PC-3 (cell line): ENCODE measurements around the gene CYP4F22. TPM values are rescaled to one million over a fixed set of nuclear protein-coding genes. Genes with fewer than 3 reads are reported as not detected.
"Not testable (repeated sequence)": the region's sequence is repeated elsewhere in the genome, so short reads cannot be mapped to it uniquely, and the experiment has no call there.

ENCODE experiments used
- ATAC-seq: fragments of 200-7000 bp; cut with Tn5 transposase; 2 replicates; pipeline ENCODE4 v1.9.1; 2020; ENCODE audit warnings: mild to moderate bottlenecking, moderate library complexity
- BruUV-seq: library from RNA; stranded (reverse); fragments of 400-500 nt; replicated peaks from 2 replicates; lab custom pipeline; 2021; lab: Mats Ljungman, UMichigan
- CTCF ChIA-PET: fragments of 300-600 bp; sonication (Branson Sonifier 250); formaldehyde crosslinking; loops from one replicate; lab custom pipeline; 2022; ENCODE audit warnings: antibody characterized with exemption; lab: Charles Lee
- POLR2A ChIA-PET: fragments of 300-600 bp; sonication (Branson Sonifier 250); formaldehyde crosslinking; loops from one replicate; lab custom pipeline; 2022; ENCODE audit warnings: antibody characterized with exemption; ENCODE audit not compliant: unreplicated experiment; lab: Charles Lee
- DNase-seq: peaks from one replicate; pipeline ENCODE4 v3.0.0-alpha.2; 2015
- H2AFZ ChIP-seq: fragments of 300-600 bp; sonication (generic); 2 replicates; pipeline ENCODE4 v1.6.0; 2016; ENCODE audit warnings: antibody characterized with exemption, low read length
- H3F3A ChIP-seq: fragments of 300-600 bp; sonication (generic); one replicate; pipeline ENCODE4 v1.6.0; 2017; ENCODE audit warnings: antibody characterized with exemption, low read length, control low read depth, mild to moderate bottlenecking; ENCODE audit not compliant: unreplicated experiment
- H3K27ac ChIP-seq: fragments of 300-600 bp; sonication (generic); 2 replicates; pipeline ENCODE4 v1.5.1; 2016; ENCODE audit warnings: mild to moderate bottlenecking, low read length
- H3K27me3 ChIP-seq: fragments of 300-600 bp; sonication (generic); 2 replicates; pipeline ENCODE4 v1.6.1; 2016; ENCODE audit warnings: low read length, mixed read lengths
- H3K36me3 ChIP-seq: fragments of 300-600 bp; sonication (generic); 2 replicates; pipeline ENCODE4 v1.6.1; 2016; ENCODE audit warnings: low read depth, mixed run types, low read length, mixed read lengths
- H3K4me1 ChIP-seq: fragments of 300-600 bp; sonication (generic); 2 replicates; pipeline ENCODE4 v1.5.1; 2016; ENCODE audit warnings: low read length; ENCODE audit not compliant: insufficient read depth
- H3K4me2 ChIP-seq: fragments of 300-600 bp; sonication (generic); 2 replicates; pipeline ENCODE4 v1.6.0; 2016; ENCODE audit warnings: low read length
- H3K4me3 ChIP-seq: fragments of 300-600 bp; sonication (generic); 2 replicates; pipeline ENCODE4 v1.5.1; 2016; ENCODE audit warnings: mild to moderate bottlenecking, low read length, mixed read lengths
- H3K79me2 ChIP-seq: fragments of 300-600 bp; sonication (generic); 2 replicates; pipeline ENCODE4 v1.6.1; 2017; ENCODE audit warnings: low read length, mixed read lengths
- H3K9ac ChIP-seq: fragments of 300-600 bp; sonication (generic); 2 replicates; pipeline ENCODE4 v1.6.0; 2016; ENCODE audit warnings: mild to moderate bottlenecking, low read length
- H3K9me2 ChIP-seq: fragments of 300-600 bp; sonication (generic); replicated peaks from 2 replicates; pipeline ENCODE4 v1.6.1; 2016; ENCODE audit warnings: mixed run types, low read length, mixed read lengths
- H3K9me3 ChIP-seq: fragments of 300-600 bp; sonication (generic); 2 replicates; pipeline ENCODE4 v1.6.1; 2016; ENCODE audit warnings: low read length, mixed read lengths
- H4K20me1 ChIP-seq: fragments of 300-600 bp; sonication (generic); 2 replicates; pipeline ENCODE4 v1.6.1; 2016; ENCODE audit warnings: low read length, mixed read lengths
- CTCF ChIP-seq: fragments of 300-600 bp; sonication (generic); conservative IDR thresholded peaks from 2 replicates; pipeline ENCODE4 v1.5.1; 2017; ENCODE audit warnings: antibody characterized with exemption, low read depth, mild to moderate bottlenecking, low read length
- EZH2 ChIP-seq: fragments of 300-600 bp; sonication (generic); IDR thresholded peaks from one replicate; pipeline ENCODE4 v1.6.1; 2017; ENCODE audit warnings: antibody characterized with exemption, mild to moderate bottlenecking, low read length; ENCODE audit not compliant: unreplicated experiment
- EZH2phosphoT487 ChIP-seq: fragments of 300-600 bp; sonication (generic); IDR thresholded peaks from 2 replicates; pipeline ENCODE4 v1.6.1; 2018; ENCODE audit warnings: mild to moderate bottlenecking, antibody characterized with exemption, low read length, borderline replicate concordance
- intact Hi-C: fragments of 100-400 bp; cut with micrococcal nuclease; formaldehyde crosslinking; loops from 2 replicates; pipeline ENCODE4 v1.9.0; 2023
- total RNA-seq: library from RNA; depleted of rRNA; stranded (reverse); fragments of >200 nt; gene quantifications from 2 replicates; pipeline ENCODE4 v1.2.3, GENCODE V29; 2014

The CYP4F22 gene
- total RNA-seq, 1 experiment from 2014 or later = 0.07 TPM

- ATAC-seq = no peak
- Histone ChIP-seq H3K9me3 (no peaks in the 10 kb centered on the region), H4K20me1 (no peaks in the 10 kb centered on the region), H3K9ac (no peak overlapping the region), H3K27ac (no peak overlapping the region), H3K4me3 (no peak overlapping the region), H2AFZ (no peak overlapping the region), H3K4me1 (no peaks in the 10 kb centered on the region), H3K27me3 (peaks cover 3% of the 10 kb centered on the region), H3K79me2 (no peaks in the 10 kb centered on the region), H3F3A (no peaks in the 10 kb centered on the region), H3K4me2 (no peak overlapping the region), H3K36me3 (no peaks in the 10 kb centered on the region), H3K9me2 (no peaks in the 10 kb centered on the region)
- TF ChIP-seq EZH2phosphoT487 (no peak), CTCF (no peak), EZH2 (no peak)
- CTCF ChIA-PET = no interaction called here
- intact Hi-C loops = no loop called here
- no peak for DNase-seq
- POLR2A ChIA-PET = no interaction called here
- no TSS peak for BruUV-seq
These were observed 79.9 kb downstream of the CYP4F22 start for GRCh38 chr19:15588265-15588664.

GRCh38 chr19:15589760-15590451 lies 81.6 kb downstream of the CYP4F22 start:
- peaks cover 13% of the 10 kb centered on the region for H3K4me1 ChIP-seq
- BruUV-seq = no TSS peak
- no peak overlapping the region for H3K4me3 ChIP-seq
- no peak overlapping the region for H3K27ac ChIP-seq
- H3K9ac ChIP-seq = no peak overlapping the region
- H2AFZ ChIP-seq = no peak overlapping the region
- TF ChIP-seq EZH2 = no peak
- TF ChIP-seq CTCF = no peak
- TF ChIP-seq EZH2phosphoT487 = no peak
- no peaks in the 10 kb centered on the region for H4K20me1 ChIP-seq
- no peak for DNase-seq
- no peaks in the 10 kb centered on the region for H3K9me2 ChIP-seq
- no peak overlapping the region for H3K4me2 ChIP-seq
- no peaks in the 10 kb centered on the region for H3K27me3 ChIP-seq
- H3K36me3 ChIP-seq = no peaks in the 10 kb centered on the region
- intact Hi-C loops = no loop called here
- POLR2A ChIA-PET = no interaction called here
- H3K9me3 ChIP-seq = no peaks in the 10 kb centered on the region
- no peaks in the 10 kb centered on the region for H3K79me2 ChIP-seq
- H3F3A ChIP-seq = no peaks in the 10 kb centered on the region
- ATAC-seq = no peak
- CTCF ChIA-PET = no interaction called here

- Histone ChIP-seq H3K4me3 (no peak overlapping the region), H4K20me1 (no peaks in the 10 kb centered on the region), H3F3A (no peaks in the 10 kb centered on the region), H3K36me3 (no peaks in the 10 kb centered on the region), H3K9ac (no peak overlapping the region), H2AFZ (no peak overlapping the region), H3K27ac (no peak overlapping the region), H3K9me2 (no peaks in the 10 kb centered on the region), H3K4me2 (no peak overlapping the region), H3K9me3 (no peaks in the 10 kb centered on the region), H3K27me3 (no peaks in the 10 kb centered on the region), H3K4me1 (peaks cover 18% of the 10 kb centered on the region), H3K79me2 (no peaks in the 10 kb centered on the region)
- DNase-seq = no peak
- BruUV-seq = no TSS peak
- TF ChIP-seq CTCF = no peak
- no peak for TF ChIP-seq EZH2phosphoT487
- TF ChIP-seq EZH2 = no peak
- ChIA-PET CTCF (no interaction called here), POLR2A (no interaction called here)
- intact Hi-C loops = no loop called here
- ATAC-seq = no peak
These were observed 83.5 kb downstream of the CYP4F22 start for GRCh38 chr19:15591796-15592195.

- H4K20me1 ChIP-seq, H3F3A ChIP-seq, ATAC-seq, H2AFZ ChIP-seq, H3K27ac ChIP-seq, POLR2A ChIA-PET, H3K4me2 ChIP-seq, intact Hi-C loops, H3K79me2 ChIP-seq, H3K9me2 ChIP-seq, H3K9me3 ChIP-seq, DNase-seq, H3K27me3 ChIP-seq, BruUV-seq, CTCF ChIA-PET, H3K4me3 ChIP-seq, H3K9ac ChIP-seq, H3K36me3 ChIP-seq: not testable (repeated sequence)
- peaks cover 18% of the 10 kb centered on the region for H3K4me1 ChIP-seq
These were observed 84.2 kb downstream of the CYP4F22 start for GRCh38 chr19:15592506-15592905.
